WERI-Rb-1 (cell line): ENCODE results near the gene CAMLG.

ENCODE experiments used
- DNase-seq: peaks from one replicate; pipeline ENCODE4 v3.0.0-alpha.2; 2020
- H3K27ac ChIP-seq: fragments of 250-450 bp; sonication (Bioruptor Pico); 2 replicates; pipeline ENCODE4 v1.5.1; 2020; ENCODE audit warnings: mild to moderate bottlenecking, moderate library complexity
- H3K27me3 ChIP-seq: fragments of 250-450 bp; sonication (Bioruptor Pico); 2 replicates; pipeline ENCODE4 v1.5.1; 2021; ENCODE audit warnings: mild to moderate bottlenecking, low read depth, moderate library complexity; ENCODE audit not compliant: insufficient read depth, severe bottlenecking
- H3K36me3 ChIP-seq: fragments of 250-450 bp; sonication (Bioruptor Pico); 2 replicates; pipeline ENCODE4 v1.5.1; 2020; ENCODE audit warnings: mild to moderate bottlenecking, moderate library complexity
- H3K4me3 ChIP-seq: 2 replicates; pipeline ENCODE4 v1.5.1; 2011; ENCODE audit warnings: low read depth, mild to moderate bottlenecking, control low read depth, low read length
- H3K9me3 ChIP-seq: fragments of 250-450 bp; sonication (Bioruptor Pico); 2 replicates; pipeline ENCODE4 v1.5.1; 2021; ENCODE audit warnings: mild to moderate bottlenecking, moderate library complexity; ENCODE audit not compliant: severe bottlenecking
- TF ChIP-seq, protein P1 (sequence below): IDR thresholded peaks from 2 replicates; pipeline ENCODE4 v1.5.1; 2011; ENCODE audit warnings: low read depth, mild to moderate bottlenecking, control low read depth, inconsistent platforms, low read length

Gene CAMLG

DNA sequence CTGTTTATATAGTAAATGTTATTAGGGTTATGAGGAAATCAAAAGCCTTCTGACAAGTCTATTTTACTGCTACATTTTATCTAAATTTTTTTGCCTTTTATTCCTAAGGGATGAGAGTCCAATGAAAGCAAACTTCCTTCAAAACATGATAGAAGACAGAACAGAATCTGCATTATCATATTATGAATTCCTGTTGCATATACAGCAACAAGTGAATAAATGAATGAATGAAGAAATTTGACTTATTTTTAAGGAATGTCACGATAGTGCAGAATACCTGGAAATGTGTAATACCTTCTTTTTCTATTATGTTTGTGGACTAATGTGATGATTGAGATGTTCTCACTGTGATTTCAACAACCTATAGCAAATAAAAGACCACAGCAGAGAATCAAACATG lies 13.5 kb upstream of the CAMLG start:
- Histone ChIP-seq H3K27ac (no peak overlapping the region), H3K27me3 (no peaks in the 10 kb centered on the region), H3K9me3 (no peaks in the 10 kb centered on the region), H3K4me3 (no peak overlapping the region), H3K36me3 (peaks cover 41% of the 10 kb centered on the region)
- TF ChIP-seq, protein P1, sequence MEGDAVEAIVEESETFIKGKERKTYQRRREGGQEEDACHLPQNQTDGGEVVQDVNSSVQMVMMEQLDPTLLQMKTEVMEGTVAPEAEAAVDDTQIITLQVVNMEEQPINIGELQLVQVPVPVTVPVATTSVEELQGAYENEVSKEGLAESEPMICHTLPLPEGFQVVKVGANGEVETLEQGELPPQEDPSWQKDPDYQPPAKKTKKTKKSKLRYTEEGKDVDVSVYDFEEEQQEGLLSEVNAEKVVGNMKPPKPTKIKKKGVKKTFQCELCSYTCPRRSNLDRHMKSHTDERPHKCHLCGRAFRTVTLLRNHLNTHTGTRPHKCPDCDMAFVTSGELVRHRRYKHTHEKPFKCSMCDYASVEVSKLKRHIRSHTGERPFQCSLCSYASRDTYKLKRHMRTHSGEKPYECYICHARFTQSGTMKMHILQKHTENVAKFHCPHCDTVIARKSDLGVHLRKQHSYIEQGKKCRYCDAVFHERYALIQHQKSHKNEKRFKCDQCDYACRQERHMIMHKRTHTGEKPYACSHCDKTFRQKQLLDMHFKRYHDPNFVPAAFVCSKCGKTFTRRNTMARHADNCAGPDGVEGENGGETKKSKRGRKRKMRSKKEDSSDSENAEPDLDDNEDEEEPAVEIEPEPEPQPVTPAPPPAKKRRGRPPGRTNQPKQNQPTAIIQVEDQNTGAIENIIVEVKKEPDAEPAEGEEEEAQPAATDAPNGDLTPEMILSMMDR = no peak
- DNase-seq = no peak

DNA sequence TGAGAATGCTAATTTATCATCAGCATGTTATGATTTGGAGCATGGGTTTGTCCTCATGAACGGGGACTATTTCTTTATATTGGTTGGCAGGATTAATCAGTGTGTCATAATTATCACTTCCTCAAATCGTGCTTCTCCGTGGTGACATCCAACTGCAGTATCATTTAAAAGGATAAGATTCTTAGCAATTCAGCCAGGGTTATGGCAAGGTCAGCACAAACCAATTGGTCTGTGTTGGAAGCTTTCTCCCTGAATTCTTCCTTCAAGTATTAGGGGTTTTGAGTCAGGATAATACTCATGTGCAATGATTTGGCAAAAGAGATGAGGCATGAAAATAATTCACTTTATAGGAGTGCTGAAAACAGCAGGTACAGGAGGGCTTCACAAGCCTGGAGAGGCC lies 5.5 kb upstream of the CAMLG start:
- H3K27ac ChIP-seq = no peak overlapping the region
- no peak overlapping the region for H3K4me3 ChIP-seq
- no peaks in the 10 kb centered on the region for H3K9me3 ChIP-seq
- DNase-seq = no peak
- TF ChIP-seq, protein P1 = no peak
- H3K36me3 ChIP-seq = no peaks in the 10 kb centered on the region
- H3K27me3 ChIP-seq = no peaks in the 10 kb centered on the region

- H3K27ac ChIP-seq = no peak overlapping the region
- H3K27me3 ChIP-seq = no peaks in the 10 kb centered on the region
- no peak for DNase-seq
- TF ChIP-seq, protein P1 = no peak
- H3K4me3 ChIP-seq = no peak overlapping the region
- H3K9me3 ChIP-seq = no peaks in the 10 kb centered on the region
- H3K36me3 ChIP-seq = no peaks in the 10 kb centered on the region; the same call in 1 of the 2 replicates
These were observed 3.1 kb upstream of the CAMLG start for GRCh38 chr5:134735243-134735642.

DNA sequence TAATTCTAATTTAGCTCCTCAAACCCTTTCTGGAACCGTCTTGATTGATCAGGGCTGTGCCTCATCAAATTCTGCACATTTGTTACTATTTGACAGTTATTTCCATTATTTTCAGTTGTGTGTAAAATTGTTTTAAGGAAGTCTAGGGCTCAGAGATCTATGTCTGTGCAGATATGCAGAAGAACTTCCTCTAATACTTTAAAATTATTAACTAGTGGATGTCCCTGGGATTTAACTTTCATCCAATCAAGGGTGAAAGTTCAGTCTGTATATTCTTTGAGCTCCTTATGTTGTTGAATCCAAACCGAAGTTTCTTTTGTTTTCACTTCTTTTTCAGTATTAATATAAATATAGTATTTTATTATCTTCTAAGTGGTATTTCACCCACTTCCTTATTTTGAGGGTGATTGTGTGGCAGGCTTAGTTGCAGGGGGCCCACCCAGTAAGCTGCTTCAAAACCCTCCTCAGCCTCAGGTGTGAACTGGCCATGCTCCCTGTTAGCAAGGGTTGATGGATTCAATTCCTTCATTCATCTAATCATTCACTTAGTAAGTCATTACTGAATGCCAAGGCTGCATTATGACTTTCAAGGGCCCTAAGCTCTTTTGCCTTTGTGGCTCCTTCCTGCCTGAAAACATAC lies 2.1 kb upstream of the CAMLG start:
- TF ChIP-seq, protein P1 = no peak
- no peaks in the 10 kb centered on the region for H3K27me3 ChIP-seq
- DNase-seq = no peak
- H3K36me3 ChIP-seq = peaks cover 5% of the 10 kb centered on the region
- no peak overlapping the region for H3K4me3 ChIP-seq
- H3K9me3 ChIP-seq = no peaks in the 10 kb centered on the region
- H3K27ac ChIP-seq = no peak overlapping the region

GRCh38 chr5:134738963-134739661 lies 764 bp downstream of the CAMLG start:
- peak overlapping the region; percentile 63 for H3K27ac ChIP-seq
- TF ChIP-seq, protein P1 = no peak
- no peaks in the 10 kb centered on the region for H3K9me3 ChIP-seq
- no peaks in the 10 kb centered on the region for H3K27me3 ChIP-seq
- DNase-seq = peak; percentile 26
- peak overlapping the region; percentile 64 for H3K4me3 ChIP-seq
- peaks cover 26% of the 10 kb centered on the region for H3K36me3 ChIP-seq
